ENCODE measurements around the gene C12orf76. TPM values are rescaled to one million over a fixed set of nuclear protein-coding genes. Genes with fewer than 3 reads are reported as not detected.
"Not testable (repeated sequence)": the region's sequence is repeated elsewhere in the genome, so short reads cannot be mapped to it uniquely, and the experiment has no call there.

C12orf76 gene
- total and polyA plus RNA-seq, 10 of the 15 experiments (the other 5 are each of a cell fraction or from before 2014, with no cell fraction given) = 3.6 to 20.4 (median 10.7) TPM

GRCh38 chr12:110049034-110049433, 712 bp upstream of the C12orf76 start:
- peak; percentile 22; the same call in 1 of the 2 replicates for TF ChIP-seq RUNX3 (IDR thresholded peaks at IDR 0.05; ENCODE audit: low read length)
- TF ChIP-seq BACH1 (IDR thresholded peaks at IDR 0.05; ENCODE audit: borderline replicate concordance) = 0 out of 2 replicates have a peak, but pooled peaks have one; percentile 25
- 0 out of 2 replicates have a peak, but pooled peaks have one; percentile 14 for TF ChIP-seq GATAD2B (conservative IDR thresholded peaks at IDR 0.05; ENCODE audit: low read depth)
- peak; percentile 87 for TF ChIP-seq SPI1 (IDR thresholded peaks at IDR 0.05; ENCODE audit: borderline replicate concordance, insufficient read depth, low read depth, low read length)
- peak in 1 of 2 experiments; percentile 46; a peak in 1 of 4 replicates for TF ChIP-seq BHLHE40 (IDR thresholded peaks at IDR 0.05; ENCODE audit: borderline replicate concordance in 1 of 2, low read depth in 2 of 2, low read length in 1 of 2)
- peak; percentile 80 for TF ChIP-seq MLLT1 (IDR thresholded peaks at IDR 0.05)
- peak; percentile 30 for TF ChIP-seq ZNF687 (IDR thresholded peaks at IDR 0.05)
- 0 out of 2 replicates have a peak, but pooled peaks have one; percentile 9 for TF ChIP-seq ZBED1 (IDR thresholded peaks at IDR 0.05; ENCODE audit: borderline replicate concordance)
- TF ChIP-seq DPF2 (IDR thresholded peaks at IDR 0.05) = peak; percentile 63
- TF ChIP-seq EP300 (IDR thresholded peaks at IDR 0.05; ENCODE audit: borderline replicate concordance in 1 of 2, control insufficient read depth in 1 of 2, low read depth in 2 of 2, low read length in 2 of 2) = 0 out of 4 replicates have a peak, but pooled peaks of 1 of the 2 experiments have one; percentile 33
- POLR2A ChIA-PET; H4K20me1 ChIP-seq (ENCODE audit: control insufficient read depth, insufficient read depth); H3K36me3 ChIP-seq (ENCODE audit: control insufficient read depth in 2 of 2, insufficient read depth in 2 of 2, low read length in 1 of 2); FAIRE-seq; in situ Hi-C loops (cut with MboI); RAD21 ChIA-PET (ENCODE audit: unreplicated experiment); H3K9me3 ChIP-seq (replicated peaks; ENCODE audit: control insufficient read depth, insufficient read depth, low read length); DNase-seq (ENCODE audit: low read depth, low spot score); H3K27me3 ChIP-seq (replicated peaks in 1 of 2; ENCODE audit: control insufficient read depth in 2 of 2, insufficient read depth in 2 of 2, low read length in 1 of 2): not testable (repeated sequence)
- peak overlapping the region; percentile 87 for H3K4me3 ChIP-seq
- intact Hi-C loops (cut with micrococcal nuclease; ENCODE audit: unreplicated experiment) = loop anchor here (2.0 kb wide), 2 partner anchors 30 to 52 kb away; partner anchors contain the start of gene GIT2
- ChIA-PET SMC1A (ENCODE audit: uncharacterized antibody, unreplicated experiment) (interaction anchor here (1.2 kb wide), 1 partner anchor 31 kb away, joined by 5 read pairs; no protein-coding TSS in a partner anchor), CTCF (interaction anchor here (1.4 kb wide), 1 partner anchor 50 kb away, joined by 3 read pairs; no protein-coding TSS in a partner anchor)
- peak; percentile 63 for ATAC-seq
- TSS peak; percentile 98 for BruUV-seq (replicated peaks)
- 35% methylated on average over 11 of the region's 11 CpGs for WGBS (ENCODE audit: insufficient coverage, insufficient replicate concordance, low lambda C conversion rate, missing lambda C conversion rate)
- H3K4me2 ChIP-seq (ENCODE audit: control insufficient read depth, insufficient read depth) = peak overlapping the region; percentile 64
- H3K4me1 ChIP-seq (ENCODE audit: control insufficient read depth, insufficient read depth, low read length) = peaks cover 29% of the 10 kb centered on the region
- peak overlapping the region; percentile 76 for H2AFZ ChIP-seq (ENCODE audit: control insufficient read depth, low read depth, low read length)
- peaks cover 24% of the 10 kb centered on the region for H3K79me2 ChIP-seq (ENCODE audit: control insufficient read depth, insufficient read depth, low read length)
- H3K9ac ChIP-seq (ENCODE audit: control insufficient read depth, insufficient read depth, low read length) = peak overlapping the region; percentile 66
- peak overlapping the region; percentile 77 for H3K27ac ChIP-seq (ENCODE audit: control insufficient read depth, insufficient read depth)

All from GM12878 (cell line).